Fibroblast of villous mesenchyme (primary cell): Measurements from ENCODE around the gene HMHB1. TPM values are rescaled to one million over a fixed set of nuclear protein-coding genes. Genes with fewer than 3 reads are reported as not detected.

Source experiments
- DNase-seq: peaks from one replicate; pipeline ENCODE4 v3.0.0-alpha.2; 2010; ENCODE audit warnings: low read depth
- H3K4me3 ChIP-seq: 2 replicates; pipeline ENCODE4 v1.5.1; 2011; ENCODE audit warnings: low read depth, mild to moderate bottlenecking, low read length
- total RNA-seq: library from RNA; depleted of rRNA; stranded (reverse); fragments of >200 nt; gene quantifications from 2 replicates; pipeline ENCODE4 v1.2.3, GENCODE V29; 2012
- TF ChIP-seq, protein P1 (sequence below): IDR thresholded peaks from 2 replicates; pipeline ENCODE4 v1.5.1; 2012; ENCODE audit warnings: low read depth, mild to moderate bottlenecking, low read length; ENCODE audit not compliant: insufficient read depth

HMHB1 gene
- total RNA-seq, 1 donor: not detected

DNA sequence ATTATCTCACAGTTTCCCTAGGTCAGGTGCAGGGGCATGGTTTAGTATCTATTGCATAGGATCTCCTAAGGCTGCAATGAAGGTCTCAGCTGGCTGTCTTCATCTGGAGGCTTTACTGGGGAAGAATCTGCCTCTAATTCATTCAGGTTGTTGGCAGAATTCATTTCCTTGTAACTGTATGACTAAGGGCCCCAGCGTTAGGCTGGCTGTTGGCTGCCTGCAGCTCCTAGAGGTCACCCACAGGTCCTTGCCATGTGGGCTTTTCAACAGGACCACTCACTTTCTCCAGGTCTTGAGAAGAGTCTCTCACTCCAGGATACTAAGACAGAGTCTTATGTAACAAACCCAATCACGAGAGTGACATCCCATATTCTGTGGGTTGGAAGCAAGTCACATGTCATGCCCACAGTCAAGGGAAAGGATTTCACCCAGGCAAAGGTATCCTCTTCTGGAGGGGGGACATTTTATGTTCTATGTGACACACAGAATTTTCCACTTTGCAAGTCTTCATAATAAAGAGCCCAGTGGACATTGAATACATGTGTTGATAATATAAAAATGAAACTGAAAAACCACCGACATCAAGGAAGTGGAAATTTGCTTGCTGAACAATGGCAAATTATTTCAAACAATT is 38.2 kb downstream of the HMHB1 start:
- H3K4me3 ChIP-seq: no peak overlapping the region
- DNase-seq: no peak
- TF ChIP-seq, protein P1, sequence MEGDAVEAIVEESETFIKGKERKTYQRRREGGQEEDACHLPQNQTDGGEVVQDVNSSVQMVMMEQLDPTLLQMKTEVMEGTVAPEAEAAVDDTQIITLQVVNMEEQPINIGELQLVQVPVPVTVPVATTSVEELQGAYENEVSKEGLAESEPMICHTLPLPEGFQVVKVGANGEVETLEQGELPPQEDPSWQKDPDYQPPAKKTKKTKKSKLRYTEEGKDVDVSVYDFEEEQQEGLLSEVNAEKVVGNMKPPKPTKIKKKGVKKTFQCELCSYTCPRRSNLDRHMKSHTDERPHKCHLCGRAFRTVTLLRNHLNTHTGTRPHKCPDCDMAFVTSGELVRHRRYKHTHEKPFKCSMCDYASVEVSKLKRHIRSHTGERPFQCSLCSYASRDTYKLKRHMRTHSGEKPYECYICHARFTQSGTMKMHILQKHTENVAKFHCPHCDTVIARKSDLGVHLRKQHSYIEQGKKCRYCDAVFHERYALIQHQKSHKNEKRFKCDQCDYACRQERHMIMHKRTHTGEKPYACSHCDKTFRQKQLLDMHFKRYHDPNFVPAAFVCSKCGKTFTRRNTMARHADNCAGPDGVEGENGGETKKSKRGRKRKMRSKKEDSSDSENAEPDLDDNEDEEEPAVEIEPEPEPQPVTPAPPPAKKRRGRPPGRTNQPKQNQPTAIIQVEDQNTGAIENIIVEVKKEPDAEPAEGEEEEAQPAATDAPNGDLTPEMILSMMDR: no peak

DNA sequence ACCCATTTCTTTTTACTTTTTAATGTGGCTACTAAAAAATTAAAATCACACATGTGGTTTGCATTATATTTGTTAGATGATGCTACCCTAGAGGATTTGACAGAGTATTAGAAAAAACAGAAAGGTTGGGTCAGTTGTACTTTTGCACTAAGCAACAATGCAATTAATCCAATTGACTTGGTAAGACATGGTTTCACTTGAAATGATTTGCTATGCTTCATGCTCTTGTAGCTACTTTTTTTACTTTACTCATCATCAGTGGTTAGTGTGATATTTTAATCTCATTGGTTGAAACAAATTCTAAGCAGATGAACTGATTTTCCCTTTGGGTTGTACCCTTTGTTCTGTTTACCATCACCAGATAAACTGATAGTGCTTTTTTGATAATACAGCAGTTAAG is 39.4 kb downstream of the HMHB1 start:
- no peak for DNase-seq
- TF ChIP-seq, protein P1: no peak
- no peak overlapping the region for H3K4me3 ChIP-seq

DNA sequence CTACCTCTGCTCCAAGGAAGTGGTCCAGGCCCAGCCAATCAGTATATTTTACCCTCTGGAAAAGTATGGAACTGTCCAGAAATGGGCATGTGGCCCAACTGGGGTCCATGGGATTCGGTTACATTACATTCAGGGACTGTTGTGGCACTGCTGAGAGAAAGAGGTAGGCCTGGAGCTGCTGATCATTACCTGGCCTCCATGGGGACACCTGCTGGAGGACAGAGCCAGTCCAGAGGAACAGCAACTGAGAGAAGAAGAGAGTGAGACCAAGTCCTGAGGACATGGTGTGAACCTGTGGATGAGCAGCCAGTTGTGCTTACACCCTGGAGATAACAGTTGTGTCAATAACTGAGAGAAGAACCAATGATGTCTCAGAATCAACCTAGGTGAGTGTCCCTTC is 48.2 kb downstream of the HMHB1 start:
- DNase-seq: no peak
- H3K4me3 ChIP-seq: no peak overlapping the region
- TF ChIP-seq, protein P1: no peak

DNA sequence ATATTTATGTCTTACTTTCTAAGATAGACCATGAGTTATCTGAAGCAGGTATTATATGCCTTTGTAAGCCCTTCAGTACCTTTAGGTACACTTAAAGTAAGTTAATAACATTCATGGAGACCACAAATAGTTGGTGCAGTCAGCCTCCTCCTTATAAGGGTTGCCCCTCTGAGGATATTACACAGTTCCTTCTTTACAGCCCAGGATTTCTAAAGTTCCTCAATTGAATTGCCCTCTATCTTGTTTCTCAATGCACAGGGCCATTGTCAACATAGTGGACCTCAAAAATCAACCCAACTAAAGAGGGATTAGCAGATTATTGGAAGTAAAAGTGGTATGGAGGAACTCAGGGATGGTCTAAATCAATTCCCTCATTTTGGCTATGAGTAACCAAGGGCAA is 50.3 kb downstream of the HMHB1 start:
- TF ChIP-seq, protein P1: no peak
- DNase-seq: no peak
- no peak overlapping the region for H3K4me3 ChIP-seq

- H3K4me3 ChIP-seq: no peak overlapping the region
- TF ChIP-seq, protein P1: no peak
- DNase-seq: no peak
Measured at GRCh38 chr5:143865426-143866025, 53.6 kb downstream of the HMHB1 start.
